ENCODE results near the gene TPRG1. TPM values are rescaled to one million over a fixed set of nuclear protein-coding genes. Genes with fewer than 3 reads are reported as not detected.

Gene TPRG1
- total and polyA plus RNA-seq, 2 donors (not counting 1 experiment from before 2014, with no cell fraction given): 0.21 to 0.39 TPM

- H3K79me2 ChIP-seq (ENCODE audit: control insufficient read depth, insufficient read depth, low read length): no peaks in the 10 kb centered on the region
- H3K4me1 Mint-ChIP-seq: peaks cover 5% of the 10 kb centered on the region
- no peak overlapping the region for H2AFZ ChIP-seq (ENCODE audit: insufficient read depth, low read depth, low read length, poor library complexity, severe bottlenecking)
- DNase-seq (no peak), ATAC-seq (ENCODE audit: low read depth) (no peak)
- H3K4me3 ChIP-seq (ENCODE audit: control extremely low read depth in 1 of 5, extremely low read depth in 1 of 5, insufficient read depth in 1 of 5, low read depth in 2 of 5, low read length in 4 of 5): no peak overlapping the region
- no peak overlapping the region for H3K4me3 Mint-ChIP-seq
- H3K36me3 ChIP-seq (replicated peaks in 1 of 2; ENCODE audit: control extremely low read depth in 1 of 2, control insufficient read depth in 1 of 2, extremely low read depth in 1 of 2, insufficient read depth in 2 of 2, low read length in 1 of 2): no peaks in the 10 kb centered on the region
- WGBS (ENCODE audit: insufficient coverage): 93% methylated on average over 4 of the region's 4 CpGs
- no peak overlapping the region for H3K9ac ChIP-seq (ENCODE audit: low read length)
- H3K9me3 ChIP-seq (ENCODE audit: control extremely low read depth in 1 of 3, control insufficient read depth in 2 of 3, insufficient read depth in 1 of 3, low read length in 2 of 3): no peaks in the 10 kb centered on the region
- H3K27me3 Mint-ChIP-seq: peaks cover 34% of the 10 kb centered on the region
- H4K20me1 ChIP-seq (ENCODE audit: control insufficient read depth, insufficient read depth, low read length, poor library complexity, severe bottlenecking): no peaks in the 10 kb centered on the region
- H3K4me2 ChIP-seq (replicated peaks; ENCODE audit: low read depth, low read length, poor library complexity, severe bottlenecking): no peak overlapping the region
- peaks cover 0 to 12% (median 8%) of the 10 kb centered on the region in 4 experiments for H3K27me3 ChIP-seq (replicated peaks in 1 of 4; ENCODE audit: control extremely low read depth in 1 of 4, control insufficient read depth in 3 of 4, insufficient read depth in 4 of 4, low read length in 3 of 4)
- ChIA-PET POLR2A (no interaction called here), CTCF (no interaction called here)
- H3K4me1 ChIP-seq (ENCODE audit: control insufficient read depth in 2 of 2, insufficient read depth in 2 of 2, low read length in 2 of 2): peaks cover 5% of the 10 kb centered on the region in 2 donors
- intact Hi-C loops (cut with micrococcal nuclease): no loop called here
- no peaks in the 10 kb centered on the region for H3K9me3 Mint-ChIP-seq (ENCODE audit: insufficient read depth)
- TF ChIP-seq EZH2 (IDR thresholded peaks at IDR 0.05; ENCODE audit: borderline replicate concordance, insufficient read depth, low read depth, low read length, poor library complexity, severe bottlenecking): no peak
- TF ChIP-seq, protein P1, sequence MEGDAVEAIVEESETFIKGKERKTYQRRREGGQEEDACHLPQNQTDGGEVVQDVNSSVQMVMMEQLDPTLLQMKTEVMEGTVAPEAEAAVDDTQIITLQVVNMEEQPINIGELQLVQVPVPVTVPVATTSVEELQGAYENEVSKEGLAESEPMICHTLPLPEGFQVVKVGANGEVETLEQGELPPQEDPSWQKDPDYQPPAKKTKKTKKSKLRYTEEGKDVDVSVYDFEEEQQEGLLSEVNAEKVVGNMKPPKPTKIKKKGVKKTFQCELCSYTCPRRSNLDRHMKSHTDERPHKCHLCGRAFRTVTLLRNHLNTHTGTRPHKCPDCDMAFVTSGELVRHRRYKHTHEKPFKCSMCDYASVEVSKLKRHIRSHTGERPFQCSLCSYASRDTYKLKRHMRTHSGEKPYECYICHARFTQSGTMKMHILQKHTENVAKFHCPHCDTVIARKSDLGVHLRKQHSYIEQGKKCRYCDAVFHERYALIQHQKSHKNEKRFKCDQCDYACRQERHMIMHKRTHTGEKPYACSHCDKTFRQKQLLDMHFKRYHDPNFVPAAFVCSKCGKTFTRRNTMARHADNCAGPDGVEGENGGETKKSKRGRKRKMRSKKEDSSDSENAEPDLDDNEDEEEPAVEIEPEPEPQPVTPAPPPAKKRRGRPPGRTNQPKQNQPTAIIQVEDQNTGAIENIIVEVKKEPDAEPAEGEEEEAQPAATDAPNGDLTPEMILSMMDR (IDR thresholded peaks at IDR 0.05): no peak
- no peak overlapping the region for H3K27ac Mint-ChIP-seq
- no peak overlapping the region for H3K27ac ChIP-seq (ENCODE audit: low read length in 2 of 2)
These were observed 158.3 kb downstream of the TPRG1 start for GRCh38 chr3:189330066-189330465.

DNA sequence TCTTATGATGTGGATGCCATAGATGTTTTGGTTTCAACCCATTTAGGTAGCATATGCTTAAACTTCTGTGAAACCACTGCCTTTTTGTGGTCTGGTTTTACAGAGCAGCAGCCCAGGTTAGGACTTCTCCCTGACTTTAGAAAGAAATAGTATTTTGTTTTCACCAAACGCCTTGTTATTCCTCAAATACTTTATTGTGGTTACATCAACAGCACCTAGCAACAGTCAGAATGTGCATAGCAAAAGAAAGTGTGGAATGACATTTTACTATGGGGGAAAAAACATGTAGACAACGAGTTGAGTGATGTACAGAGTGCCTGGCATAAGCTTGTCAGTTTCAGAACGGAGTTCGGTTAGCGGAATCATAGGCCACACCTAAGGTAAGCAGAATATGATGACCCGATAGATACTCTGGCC, 159.2 kb downstream of the TPRG1 start:
- no peaks in the 10 kb centered on the region for H4K20me1 ChIP-seq (ENCODE audit: control insufficient read depth, insufficient read depth, low read length, poor library complexity, severe bottlenecking)
- peaks cover 0 to 12% (median 8%) of the 10 kb centered on the region in 4 experiments for H3K27me3 ChIP-seq (replicated peaks in 1 of 4; ENCODE audit: control extremely low read depth in 1 of 4, control insufficient read depth in 3 of 4, insufficient read depth in 4 of 4, low read length in 3 of 4)
- CTCF ChIA-PET: no interaction called here
- Mint-ChIP-seq H3K4me3 (no peak overlapping the region), H3K27ac (no peak overlapping the region), H3K9me3 (ENCODE audit: insufficient read depth) (no peaks in the 10 kb centered on the region), H3K27me3 (peaks cover 38% of the 10 kb centered on the region), H3K4me1 (no peaks in the 10 kb centered on the region)
- intact Hi-C loops (cut with micrococcal nuclease): no loop called here
- H3K4me1 ChIP-seq (ENCODE audit: control insufficient read depth in 2 of 2, insufficient read depth in 2 of 2, low read length in 2 of 2): no peaks in the 10 kb centered on the region
- H3K79me2 ChIP-seq (ENCODE audit: control insufficient read depth, insufficient read depth, low read length): no peaks in the 10 kb centered on the region
- ATAC-seq (ENCODE audit: low read depth): no peak
- H3K9ac ChIP-seq (ENCODE audit: low read length): no peak overlapping the region
- H3K36me3 ChIP-seq (replicated peaks in 1 of 2; ENCODE audit: control extremely low read depth in 1 of 2, control insufficient read depth in 1 of 2, extremely low read depth in 1 of 2, insufficient read depth in 2 of 2, low read length in 1 of 2): no peaks in the 10 kb centered on the region
- POLR2A ChIA-PET: no interaction called here
- no peaks in the 10 kb centered on the region for H3K9me3 ChIP-seq (ENCODE audit: control extremely low read depth in 1 of 3, control insufficient read depth in 2 of 3, insufficient read depth in 1 of 3, low read length in 2 of 3)
- H2AFZ ChIP-seq (ENCODE audit: insufficient read depth, low read depth, low read length, poor library complexity, severe bottlenecking): no peak overlapping the region
- H3K27ac ChIP-seq (ENCODE audit: low read length in 2 of 2): no peak overlapping the region
- no peak overlapping the region for H3K4me2 ChIP-seq (replicated peaks; ENCODE audit: low read depth, low read length, poor library complexity, severe bottlenecking)
- 91% methylated on average over 5 of the region's 6 CpGs for WGBS (ENCODE audit: insufficient coverage)
- DNase-seq: no peak
- no peak overlapping the region for H3K4me3 ChIP-seq (ENCODE audit: control extremely low read depth in 1 of 5, extremely low read depth in 1 of 5, insufficient read depth in 1 of 5, low read depth in 2 of 5, low read length in 4 of 5)
- no peak for TF ChIP-seq EZH2 (IDR thresholded peaks at IDR 0.05; ENCODE audit: borderline replicate concordance, insufficient read depth, low read depth, low read length, poor library complexity, severe bottlenecking)
- TF ChIP-seq, protein P1 (IDR thresholded peaks at IDR 0.05): no peak

All from B cell (primary cell).